HFF-Myc (cell line): Measurements from ENCODE around the gene GRAMD1B.

Source experiments
- DNase-seq: peaks from one replicate; pipeline ENCODE4 v3.0.0-alpha.2; 2011; ENCODE audit warnings: low read depth; ENCODE audit errors: extremely low read depth
- H3K4me3 ChIP-seq: replicated peaks from 2 replicates; pipeline ENCODE4 v1.5.1; 2011; ENCODE audit warnings: low read depth, mild to moderate bottlenecking, control low read depth, low read length
- CTCF ChIP-seq: IDR thresholded peaks from 2 replicates; pipeline ENCODE4 v1.5.1; 2012; ENCODE audit warnings: mild to moderate bottlenecking, low read depth, low read length, control low read depth; ENCODE audit errors: missing control alignments

Gene GRAMD1B

GRCh38 chr11:123593570-123593969 lies 163.5 kb downstream of the GRAMD1B start:
- no peak overlapping the region for H3K4me3 ChIP-seq
- TF ChIP-seq CTCF: no peak
- no peak for DNase-seq

GRCh38 chr11:123594188-123594901 lies 164.3 kb downstream of the GRAMD1B start:
- no peak for TF ChIP-seq CTCF
- DNase-seq: no peak
- no peak overlapping the region for H3K4me3 ChIP-seq

- TF ChIP-seq CTCF: no peak
- no peak for DNase-seq
- no peak overlapping the region for H3K4me3 ChIP-seq
Measured at GRCh38 chr11:123594921-123595320, 164.9 kb downstream of the GRAMD1B start.

GRCh38 chr11:123597859-123598258 lies 167.8 kb downstream of the GRAMD1B start:
- DNase-seq: no peak
- H3K4me3 ChIP-seq: no peak overlapping the region
- no peak for TF ChIP-seq CTCF

- no peak for DNase-seq
- TF ChIP-seq CTCF: no peak
- H3K4me3 ChIP-seq: no peak overlapping the region
Measured at GRCh38 chr11:123601136-123601535, 171.1 kb downstream of the GRAMD1B start.

GRCh38 chr11:123601743-123602142 lies 171.7 kb downstream of the GRAMD1B start:
- no peak overlapping the region for H3K4me3 ChIP-seq
- no peak for TF ChIP-seq CTCF
- no peak for DNase-seq

- H3K4me3 ChIP-seq: no peak overlapping the region
- TF ChIP-seq CTCF: no peak
- DNase-seq: no peak
Measured at GRCh38 chr11:123603666-123604065, 173.6 kb downstream of the GRAMD1B start.
